GM19395 (cell line): ENCODE measurements around the gene AP2B1.

Source experiments
- ATAC-seq: cut with Tn5 transposase; IDR thresholded peaks from one replicate; pipeline ENCODE4 v1.9.1; 2021; ENCODE audit warnings: mild to moderate bottlenecking, moderate library complexity; ENCODE audit not compliant: unreplicated experiment

AP2B1 gene

GRCh38 chr17:35766903-35767510, 179.9 kb downstream of the AP2B1 start:
- no peak for ATAC-seq

- no peak for ATAC-seq
Observed at GRCh38 chr17:35768797-35769196, 181.7 kb downstream of the AP2B1 start.

DNA sequence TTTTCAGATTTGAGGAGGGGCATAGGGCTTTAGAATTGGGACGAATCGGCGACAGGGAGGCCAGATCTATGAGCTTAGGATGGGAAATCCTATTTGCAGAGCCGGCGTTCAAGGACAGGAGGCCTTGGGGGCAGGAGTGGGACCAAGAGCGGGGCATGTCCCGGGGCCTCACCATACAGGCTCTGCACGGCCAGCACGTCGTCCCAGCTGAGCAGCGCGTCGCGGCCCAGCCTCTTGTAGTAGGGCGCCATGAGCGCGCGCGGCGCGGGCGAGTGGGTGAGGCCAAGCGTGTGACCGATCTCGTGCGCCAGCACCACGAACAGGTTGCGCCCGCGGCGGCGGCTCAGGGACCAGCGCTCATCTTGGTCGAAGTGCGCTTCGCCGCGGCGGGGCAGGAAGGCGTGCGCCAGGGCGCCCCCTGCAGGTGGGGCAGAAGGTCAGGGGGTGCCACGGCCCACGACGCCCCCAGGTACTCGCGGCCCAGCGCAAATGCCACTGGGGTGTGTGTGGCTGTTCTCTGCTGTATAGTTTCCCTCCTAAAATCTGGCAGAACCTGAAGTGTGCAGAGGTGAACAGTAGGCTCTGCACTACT, 182.9 kb downstream of the AP2B1 start:
- no peak for ATAC-seq

DNA sequence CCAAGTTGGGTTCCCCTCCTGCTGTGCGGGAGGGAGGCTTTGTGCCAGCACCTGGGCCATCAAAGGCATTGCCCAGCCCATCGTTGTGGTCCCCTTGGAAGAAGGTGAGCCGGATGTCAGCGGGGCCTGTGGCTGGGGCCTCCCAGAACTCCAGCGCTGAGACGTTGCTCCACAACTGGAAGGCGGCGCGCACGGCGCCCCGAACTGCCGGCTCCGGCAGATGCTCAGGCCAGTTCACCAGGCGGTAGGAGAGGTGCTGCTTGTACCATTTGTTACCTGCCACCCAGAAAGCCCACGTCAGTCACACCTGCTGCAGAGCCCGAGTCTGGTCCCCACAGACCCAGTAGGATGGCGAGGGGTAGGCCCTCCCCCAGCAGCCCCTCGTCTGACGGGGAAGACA, 186.0 kb downstream of the AP2B1 start:
- ATAC-seq, result no peak

DNA sequence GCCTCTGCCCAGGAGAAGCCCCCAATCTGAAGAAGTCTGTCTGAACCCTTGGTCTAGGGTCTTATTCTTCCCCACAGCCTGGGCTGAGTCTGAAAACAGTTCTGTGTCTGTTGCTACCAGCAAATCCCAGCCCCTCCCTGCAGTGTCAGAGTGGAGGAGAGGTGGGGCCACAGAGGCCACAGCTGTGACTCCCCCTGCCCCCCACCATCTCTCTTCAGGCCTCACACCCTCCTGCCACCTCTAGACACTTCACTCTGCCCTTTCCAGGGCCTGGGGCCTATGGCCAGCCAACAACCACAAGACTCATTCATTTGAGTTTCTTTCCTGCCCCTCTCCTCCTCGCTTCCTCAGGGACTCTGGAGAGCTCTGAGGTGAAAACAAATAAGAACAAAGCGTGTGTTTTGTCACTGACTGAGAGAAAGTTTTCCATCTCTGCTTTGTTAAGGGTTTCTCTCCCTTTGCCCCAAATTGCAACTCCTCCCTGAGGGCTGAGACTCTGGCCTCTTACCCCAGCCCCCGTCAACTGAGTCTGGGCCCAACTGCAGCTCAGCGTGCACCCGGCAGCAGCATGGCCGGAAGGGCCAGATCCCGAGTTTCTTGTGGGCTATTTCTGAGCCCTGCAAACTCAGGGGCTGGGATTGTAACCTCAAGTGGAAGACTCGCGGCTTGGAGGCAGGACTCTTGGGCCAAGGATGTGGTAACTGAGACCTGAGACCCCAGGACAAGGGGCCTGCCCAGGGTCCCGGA, 186.7 kb downstream of the AP2B1 start:
- no peak for ATAC-seq

- no peak for ATAC-seq
Observed at GRCh38 chr17:35774499-35774898, 187.4 kb downstream of the AP2B1 start.

DNA sequence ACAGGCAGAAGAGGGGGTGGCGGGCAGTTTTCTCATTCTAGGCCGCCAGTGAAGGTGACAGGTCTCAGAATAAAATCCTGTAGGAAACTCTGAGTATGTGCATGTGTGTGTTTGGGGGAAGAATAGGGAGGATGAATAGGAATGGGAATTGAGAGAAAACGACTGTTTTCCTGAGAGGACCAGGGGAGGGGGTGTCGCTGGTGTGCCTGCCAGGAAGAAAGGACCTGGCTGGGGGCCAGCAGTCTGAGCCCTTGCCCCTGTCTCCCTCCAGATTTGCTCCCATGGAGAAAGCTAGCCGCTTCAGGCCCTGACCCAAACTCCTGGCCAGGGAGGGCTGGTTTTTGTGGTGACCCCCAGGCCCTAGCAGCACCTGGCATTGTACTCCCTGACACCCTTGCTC, 187.9 kb downstream of the AP2B1 start:
- ATAC-seq, result no peak

DNA sequence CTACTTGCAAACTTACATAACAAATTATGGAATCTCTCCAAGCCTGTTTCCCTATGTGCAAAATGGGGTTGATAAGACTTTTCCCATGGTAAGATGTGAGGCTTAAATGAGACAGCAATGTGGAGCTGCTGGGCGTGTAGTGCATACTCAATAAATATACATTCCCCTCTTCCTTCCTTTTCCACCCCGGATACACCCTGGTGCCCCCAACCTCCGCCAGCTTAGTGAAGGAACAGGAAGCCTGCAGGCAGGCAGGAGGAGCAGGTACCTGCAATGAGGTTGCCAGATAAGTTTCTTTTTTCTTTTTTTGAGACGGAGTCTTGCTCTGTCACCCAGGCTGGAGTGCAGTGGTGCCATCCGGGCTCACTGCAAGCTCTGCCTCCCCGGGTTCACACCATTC, 188.5 kb downstream of the AP2B1 start:
- ATAC-seq, result no peak
